Endothelial cell of hepatic sinusoid (primary cell): ENCODE measurements around the gene MYH16.
"Not testable (repeated sequence)": the region's sequence is repeated elsewhere in the genome, so short reads cannot be mapped to it uniquely, and the experiment has no call there.

Source experiments
- in situ Hi-C: cut with HindIII; loops from 2 replicates; pipeline ENCODE4 v1.10.0; 2017; ENCODE audit warnings: low sequenced_read_pairs

Gene MYH16

DNA sequence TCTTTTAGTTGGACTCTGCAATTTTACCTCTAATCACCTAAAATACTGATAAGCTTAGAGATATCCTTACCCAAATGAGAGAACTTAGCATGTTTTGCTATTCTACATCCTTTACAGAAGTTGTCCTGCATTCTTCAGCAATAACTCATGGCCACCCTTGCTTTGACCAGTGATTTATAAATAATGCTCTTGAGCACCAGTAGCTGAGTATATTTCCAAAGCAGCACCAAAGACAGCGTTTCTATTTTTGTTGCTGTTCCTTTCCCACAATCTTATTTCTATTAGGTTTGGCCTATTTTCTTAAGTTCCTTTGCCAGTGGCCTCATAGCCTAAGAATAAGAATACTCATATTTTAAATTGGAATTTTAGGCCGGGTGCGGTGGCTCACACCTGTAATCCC is 68.0 kb downstream of the MYH16 start:
- in situ Hi-C loops, result no loop called here

DNA sequence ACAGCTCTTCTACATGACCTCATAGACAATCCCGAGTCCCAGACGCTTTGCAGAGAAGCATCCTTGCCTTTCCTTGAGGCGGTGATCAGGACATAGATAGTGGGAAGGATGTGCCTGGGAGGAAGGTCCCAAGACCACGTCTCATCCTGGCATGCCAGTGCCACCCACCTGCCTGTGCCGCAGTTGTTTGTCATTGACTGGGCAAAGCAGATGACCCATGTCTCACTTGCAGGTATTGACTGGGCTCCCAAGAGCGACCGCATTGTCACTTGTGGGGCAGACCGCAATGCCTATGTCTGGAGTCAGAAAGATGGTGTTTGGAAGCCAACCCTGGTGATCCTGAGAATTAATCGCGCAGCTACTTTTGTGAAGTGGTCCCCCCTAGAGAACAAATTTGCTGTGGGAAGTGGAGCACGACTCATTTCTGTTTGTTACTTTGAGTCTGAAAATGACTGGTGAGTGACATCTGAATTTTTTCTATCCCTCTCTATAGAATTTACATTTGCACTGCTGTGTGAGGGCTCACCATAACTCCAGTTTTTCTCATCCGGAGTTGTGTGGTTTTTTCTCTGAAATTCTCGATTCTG is 71.5 kb downstream of the MYH16 start:
- in situ Hi-C loops, result no loop called here

DNA sequence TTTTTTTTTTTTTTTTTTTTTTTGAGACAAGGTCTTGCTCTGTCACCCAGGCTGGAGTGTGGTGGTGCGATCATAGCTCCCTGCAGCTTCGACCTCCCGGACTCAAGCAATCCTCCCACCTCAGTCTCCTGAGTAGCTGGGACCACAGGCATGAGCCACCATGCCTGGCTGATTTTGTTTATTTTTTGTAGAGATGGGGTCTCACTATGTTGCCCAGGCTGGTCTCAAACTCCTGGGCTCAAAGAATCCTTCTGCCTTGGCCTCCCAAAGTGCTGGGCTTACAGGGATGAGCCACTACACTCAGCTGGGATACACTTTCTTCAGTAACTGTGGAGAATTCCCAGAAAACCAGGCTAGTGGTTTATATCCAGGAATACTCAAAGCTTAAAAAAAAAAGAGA is 78.0 kb downstream of the MYH16 start:
- in situ Hi-C loops, result not testable (repeated sequence)

DNA sequence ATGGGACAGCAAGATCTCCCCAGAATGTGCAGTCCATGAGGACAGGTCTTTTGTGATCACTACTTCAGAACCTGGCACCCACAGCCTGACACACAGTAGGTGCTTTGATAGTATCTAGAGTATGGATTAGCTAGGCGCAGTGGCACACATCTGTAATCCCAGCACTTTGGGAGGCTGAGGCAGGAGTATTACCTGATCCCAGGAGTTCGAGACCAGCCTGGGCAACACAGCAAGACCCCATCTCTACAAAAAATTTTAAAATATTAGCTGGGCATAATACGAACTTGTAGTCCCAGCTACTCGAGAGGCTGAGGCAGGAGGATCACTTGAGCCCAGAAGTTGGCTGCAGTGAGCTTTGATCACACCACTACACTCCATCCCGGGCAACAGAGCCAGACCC is 79.6 kb downstream of the MYH16 start:
- in situ Hi-C loops, result no loop called here

DNA sequence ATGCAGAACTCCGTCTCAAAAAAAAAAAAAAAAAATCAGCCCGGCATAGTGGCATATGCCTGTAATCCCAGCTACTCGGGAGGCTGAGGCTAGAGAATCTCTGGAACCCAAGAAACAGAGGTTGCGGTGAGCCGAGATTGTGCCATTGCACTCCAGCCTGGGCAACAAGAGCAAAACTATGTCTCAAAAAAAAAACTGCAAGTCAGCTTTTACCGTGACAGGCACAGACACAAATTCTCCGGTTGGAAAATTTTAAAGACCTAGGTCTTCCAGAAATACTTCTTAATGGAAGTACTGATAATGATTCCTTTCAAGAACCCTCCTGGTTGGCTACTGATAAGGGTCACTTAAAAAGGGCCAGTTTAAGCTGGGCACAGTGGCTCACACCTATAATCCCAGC is 82.5 kb downstream of the MYH16 start:
- in situ Hi-C loops, result no loop called here

DNA sequence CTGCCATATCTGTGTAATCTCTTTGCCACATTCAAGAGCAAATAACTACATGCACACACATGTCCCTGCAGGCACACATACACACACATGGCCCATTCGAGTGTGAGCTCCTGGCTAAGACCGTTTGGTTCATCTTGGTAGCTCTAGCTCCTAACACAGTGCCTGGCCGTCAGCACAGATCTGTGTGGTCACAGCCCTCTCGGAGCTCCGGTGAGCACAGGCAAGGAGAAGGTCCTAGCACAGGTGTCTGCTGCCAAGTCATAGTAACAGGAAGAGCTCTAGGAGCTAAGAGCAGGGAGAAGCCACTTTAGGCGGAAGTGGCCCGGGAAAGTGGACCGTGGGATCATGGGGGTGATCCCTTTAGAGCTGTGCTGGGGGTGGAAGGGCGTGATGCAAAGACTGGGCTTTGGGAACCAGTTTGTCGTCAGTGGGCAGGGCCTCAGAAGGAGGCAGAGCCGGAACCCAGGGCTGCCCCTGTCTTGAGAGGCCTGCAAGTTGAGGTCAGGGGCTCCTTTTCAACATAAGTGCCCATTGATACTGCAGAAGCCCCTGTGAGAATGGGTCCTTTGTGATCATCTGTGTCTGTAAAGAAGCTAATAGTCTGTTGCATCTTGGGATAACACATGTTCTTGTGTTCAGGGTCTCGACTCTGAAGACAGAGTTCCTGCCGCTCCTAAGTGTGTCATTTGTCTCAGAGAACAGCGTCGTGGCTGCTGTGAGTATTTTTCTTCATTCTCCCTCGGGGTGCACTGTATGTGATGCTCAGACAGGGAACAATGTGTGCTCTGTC is 85.3 kb downstream of the MYH16 start:
- in situ Hi-C loops, result no loop called here

DNA sequence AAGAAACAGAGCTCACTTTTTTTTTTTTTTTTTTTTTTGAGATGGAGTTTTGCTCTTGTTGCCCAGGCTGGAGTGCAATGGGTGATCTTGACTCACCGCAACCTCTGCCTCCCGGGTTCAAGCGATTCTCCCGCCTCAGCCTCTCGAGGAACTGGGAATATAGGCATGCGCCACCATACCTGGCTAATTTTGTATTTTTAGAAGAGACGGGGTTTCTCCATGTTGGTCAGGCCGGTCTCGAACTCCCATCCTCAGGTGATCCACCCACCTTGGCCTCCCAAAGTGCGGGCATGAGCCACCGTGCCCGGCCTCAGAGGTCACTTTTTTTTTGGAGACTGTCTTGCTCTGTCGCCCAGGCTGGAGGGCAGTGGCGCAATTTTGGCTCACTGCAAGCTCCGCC is 85.9 kb downstream of the MYH16 start:
- in situ Hi-C loops, result not testable (repeated sequence)

DNA sequence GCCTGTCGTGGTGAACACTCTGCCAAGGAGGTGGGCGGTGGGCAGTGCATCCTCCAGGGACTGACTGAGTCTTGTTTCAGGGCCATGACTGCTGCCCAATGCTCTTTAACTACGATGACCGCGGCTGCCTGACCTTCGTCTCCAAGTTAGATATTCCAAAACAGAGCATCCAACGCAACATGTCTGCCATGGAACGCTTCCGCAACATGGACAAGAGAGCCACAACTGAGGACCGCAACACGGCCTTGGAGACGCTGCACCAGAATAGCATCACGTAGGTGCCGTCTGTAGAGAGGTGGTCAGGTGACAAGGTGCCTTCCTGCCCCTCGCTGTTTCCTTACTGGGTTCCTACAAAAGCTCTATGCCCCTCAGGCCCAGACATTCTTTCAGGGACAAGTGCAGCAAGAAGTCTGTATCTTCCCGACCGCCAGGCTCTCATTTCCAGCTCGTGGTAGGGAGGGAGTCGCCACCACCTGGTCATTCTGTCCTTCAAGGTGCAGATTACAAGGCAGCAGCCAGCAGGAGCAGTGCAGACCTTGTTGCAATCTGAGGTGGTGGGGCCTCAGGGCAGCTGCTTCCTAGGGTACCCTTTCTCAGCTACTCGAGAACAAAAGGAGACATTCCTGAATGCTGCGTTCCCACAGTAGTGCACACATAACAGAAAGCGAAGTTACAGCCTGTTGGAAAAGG is 87.0 kb downstream of the MYH16 start:
- in situ Hi-C loops, result no loop called here
